ENCODE data around the gene QKI. TPM values are rescaled to one million over a fixed set of nuclear protein-coding genes. Genes with fewer than 3 reads are reported as not detected.

The QKI gene
- total RNA-seq, 1 experiment from 2014 or later: 176 TPM

DNA sequence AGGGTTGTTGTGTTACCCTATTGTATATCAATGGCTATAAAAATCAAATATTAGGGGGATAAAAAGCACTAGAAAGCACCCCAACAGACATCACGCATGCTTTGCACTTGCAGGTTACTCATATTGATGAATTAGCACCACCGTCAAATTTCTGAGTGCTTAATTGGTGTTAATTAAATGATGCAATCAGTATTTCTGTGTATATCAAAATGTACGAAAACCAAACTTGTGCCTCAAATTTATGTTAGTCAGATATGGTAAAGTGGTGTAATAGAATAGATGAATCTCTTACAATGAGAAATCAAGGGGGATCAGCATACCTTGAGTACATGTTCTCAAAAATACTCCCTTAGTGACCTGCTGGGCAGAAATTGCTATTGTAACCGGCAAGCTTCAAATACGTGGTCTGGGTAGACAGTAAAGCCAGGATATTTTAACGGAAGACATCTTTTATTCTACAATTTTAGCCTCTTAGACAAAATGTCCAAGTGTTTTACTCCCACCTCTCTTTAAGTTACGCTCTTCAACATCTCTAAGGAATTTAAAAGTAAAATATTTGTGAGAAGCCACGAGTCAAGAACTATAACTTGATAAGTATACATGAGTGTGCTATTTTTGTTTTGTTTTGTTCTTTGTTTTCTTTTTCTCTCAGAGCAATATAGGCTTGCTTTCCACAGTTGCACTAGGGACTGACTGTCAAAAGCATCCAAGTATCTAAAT is 166.0 kb downstream of the QKI start:
- no peak overlapping the region for H3K14ac ChIP-seq (ENCODE audit: insufficient read depth, low read length)
- no peak overlapping the region for H3K4ac ChIP-seq (ENCODE audit: low read depth, low read length)
- peak overlapping the region in 1 of 3 experiments; percentile 16; a peak in 2 of 7 replicates for H3K27ac Mint-ChIP-seq
- H3K79me1 ChIP-seq (ENCODE audit: insufficient read depth, low read depth, low read length, poor library complexity, severe bottlenecking): no peaks in the 10 kb centered on the region
- no peak overlapping the region for H2BK12ac ChIP-seq (ENCODE audit: insufficient read length, low read depth, low read length)
- no peaks in the 10 kb centered on the region for H3K9me3 Mint-ChIP-seq
- no peak overlapping the region for H3K4me2 ChIP-seq (ENCODE audit: insufficient read depth, insufficient read length, low read length)
- peaks cover 35 to 41% of the 10 kb centered on the region in 2 experiments for H3K4me1 Mint-ChIP-seq
- H2AFZ ChIP-seq (ENCODE audit: low read length): no peak overlapping the region
- no peak overlapping the region for H3K27ac ChIP-seq (ENCODE audit: insufficient read length, low read depth, low read length)
- H3K27me3 ChIP-seq (ENCODE audit: insufficient read depth, low read length): no peaks in the 10 kb centered on the region
- no peak overlapping the region for H3K4me3 Mint-ChIP-seq
- H3K36me3 Mint-ChIP-seq (ENCODE audit: insufficient read depth in 1 of 3, low read depth in 3 of 3): no peaks in the 10 kb centered on the region
- no peak overlapping the region for H2BK20ac ChIP-seq (ENCODE audit: low read depth, low read length, poor library complexity, severe bottlenecking)
- no peaks in the 10 kb centered on the region for H4K20me1 ChIP-seq (ENCODE audit: control insufficient read depth, insufficient read depth, insufficient read length)
- H3K79me2 ChIP-seq (ENCODE audit: insufficient read depth, low read length): no peaks in the 10 kb centered on the region
- no peaks in the 10 kb centered on the region; the same call in 1 of the 2 replicates for H3K4me1 ChIP-seq (ENCODE audit: insufficient read depth, low read length)
- H2BK120ac ChIP-seq (ENCODE audit: low read depth, low read length, poor library complexity, severe bottlenecking): no peak overlapping the region
- H2BK15ac ChIP-seq (ENCODE audit: low read depth, low read length): no peak overlapping the region
- H3T11ph ChIP-seq (ENCODE audit: low read length): no peak overlapping the region
- no peak overlapping the region for H3K18ac ChIP-seq (ENCODE audit: insufficient read length, low read depth, low read length)
- TF ChIP-seq, protein P1, sequence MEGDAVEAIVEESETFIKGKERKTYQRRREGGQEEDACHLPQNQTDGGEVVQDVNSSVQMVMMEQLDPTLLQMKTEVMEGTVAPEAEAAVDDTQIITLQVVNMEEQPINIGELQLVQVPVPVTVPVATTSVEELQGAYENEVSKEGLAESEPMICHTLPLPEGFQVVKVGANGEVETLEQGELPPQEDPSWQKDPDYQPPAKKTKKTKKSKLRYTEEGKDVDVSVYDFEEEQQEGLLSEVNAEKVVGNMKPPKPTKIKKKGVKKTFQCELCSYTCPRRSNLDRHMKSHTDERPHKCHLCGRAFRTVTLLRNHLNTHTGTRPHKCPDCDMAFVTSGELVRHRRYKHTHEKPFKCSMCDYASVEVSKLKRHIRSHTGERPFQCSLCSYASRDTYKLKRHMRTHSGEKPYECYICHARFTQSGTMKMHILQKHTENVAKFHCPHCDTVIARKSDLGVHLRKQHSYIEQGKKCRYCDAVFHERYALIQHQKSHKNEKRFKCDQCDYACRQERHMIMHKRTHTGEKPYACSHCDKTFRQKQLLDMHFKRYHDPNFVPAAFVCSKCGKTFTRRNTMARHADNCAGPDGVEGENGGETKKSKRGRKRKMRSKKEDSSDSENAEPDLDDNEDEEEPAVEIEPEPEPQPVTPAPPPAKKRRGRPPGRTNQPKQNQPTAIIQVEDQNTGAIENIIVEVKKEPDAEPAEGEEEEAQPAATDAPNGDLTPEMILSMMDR (conservative IDR thresholded peaks at IDR 0.05): no peak; the same call in 2 of the 3 replicates
- no peaks in the 10 kb centered on the region for H3K9me3 ChIP-seq (ENCODE audit: control insufficient read depth, low read depth, low read length)
- no peak overlapping the region for H3K9ac ChIP-seq (ENCODE audit: extremely low read depth, insufficient read length, low read length)
- no peaks in the 10 kb centered on the region for H3K27me3 Mint-ChIP-seq (ENCODE audit: low read depth)
- no peak overlapping the region for H4K5ac ChIP-seq (ENCODE audit: insufficient read length, low read depth, low read length)
- no peak overlapping the region for H4K8ac ChIP-seq (replicated peaks; ENCODE audit: insufficient read length, low read depth, low read length)
- no CpG with 5 or more reads among the region's 8 CpGs for WGBS (ENCODE audit: extremely low coverage, insufficient read length, low lambda C conversion rate)
- no peak for DNase-seq
- no peaks in the 10 kb centered on the region for H3K23me2 ChIP-seq (ENCODE audit: insufficient read length, low read depth, low read length, poor library complexity, severe bottlenecking)
- no peak overlapping the region for H2AK5ac ChIP-seq (ENCODE audit: insufficient read length, low read length)
- no peak overlapping the region for H2BK5ac ChIP-seq (ENCODE audit: insufficient read length, low read length)
- no peak overlapping the region for H3K56ac ChIP-seq (ENCODE audit: insufficient read length, low read depth, low read length)
- no peak overlapping the region for H3K23ac ChIP-seq (ENCODE audit: insufficient read length, low read depth, low read length)
- H4K91ac ChIP-seq (ENCODE audit: insufficient read length, low read depth, low read length): no peak overlapping the region
